HG02588 (cell line): Measurements from ENCODE around the gene PLCG1.
A peak's percentile ranks its signal among the peaks of the same experiment; 100 is the strongest.
"Not testable (repeated sequence)": the region's sequence is repeated elsewhere in the genome, so short reads cannot be mapped to it uniquely, and the experiment has no call there.

ENCODE experiments used
- ATAC-seq: cut with Tn5 transposase; IDR thresholded peaks from one replicate; pipeline ENCODE4 v1.9.1; 2021; ENCODE audit warnings: mild to moderate bottlenecking, moderate library complexity; ENCODE audit not compliant: unreplicated experiment

PLCG1 gene

DNA sequence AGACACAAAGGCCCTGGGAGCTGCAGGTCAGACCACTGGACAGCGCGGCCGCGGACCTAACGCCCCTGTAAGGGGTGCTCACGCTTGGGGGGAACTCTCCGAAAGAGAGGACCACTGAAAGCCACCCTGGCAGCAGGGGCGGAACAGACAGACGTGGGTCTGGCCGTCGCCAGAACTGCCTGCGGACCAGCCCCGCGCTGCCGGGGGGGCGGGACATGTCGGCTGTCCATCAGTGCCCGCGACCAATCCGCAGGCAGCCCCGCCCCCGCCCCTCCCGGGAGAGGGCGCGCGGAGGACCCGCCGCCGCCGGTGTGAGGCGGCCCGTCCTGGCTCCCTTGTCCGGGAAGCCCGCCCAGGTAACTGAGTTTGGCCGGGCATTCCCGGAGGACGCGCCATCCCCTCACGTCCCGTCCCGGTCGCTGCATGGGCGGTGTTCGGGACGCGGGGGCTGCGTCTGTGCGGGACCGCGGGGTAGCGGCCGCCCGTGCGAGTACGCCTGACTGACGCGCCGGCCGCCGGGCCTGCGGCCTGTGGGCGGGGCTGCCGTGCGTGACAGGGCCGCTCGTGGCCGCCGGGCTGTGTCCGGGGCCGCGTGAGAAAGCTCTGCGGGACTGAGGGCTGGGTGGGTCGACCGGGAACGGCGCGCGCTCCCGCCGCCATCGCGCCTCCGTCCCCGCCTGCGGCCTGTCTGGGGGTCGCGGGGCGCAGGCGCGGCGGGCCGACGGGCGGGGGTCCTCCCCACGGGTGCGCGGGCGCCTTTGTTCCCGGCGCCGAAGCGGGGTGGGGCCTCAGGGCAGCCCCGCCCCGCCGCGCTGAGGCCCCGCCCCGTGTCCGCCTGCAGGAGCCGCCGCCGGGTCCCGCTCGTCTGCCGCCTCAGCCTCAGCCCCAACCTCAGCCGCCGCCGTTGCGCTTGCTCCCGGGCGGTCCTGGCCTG is at the start of gene PLCG1:
PLCG1 (plus strand) TSS at position 864 of the 934 bp plus-strand sequence. CDS start 99 bp downstream, outside the sequence.
- peak; percentile 57 for ATAC-seq

- no peak for ATAC-seq
Measured at GRCh38 chr20:41087777-41088176, 49.6 kb upstream of the PLCG1 start.

GRCh38 chr20:41089555-41089954 is 47.8 kb upstream of the PLCG1 start:
- no peak for ATAC-seq

GRCh38 chr20:41091927-41092326 is 45.4 kb upstream of the PLCG1 start:
- no peak for ATAC-seq

DNA sequence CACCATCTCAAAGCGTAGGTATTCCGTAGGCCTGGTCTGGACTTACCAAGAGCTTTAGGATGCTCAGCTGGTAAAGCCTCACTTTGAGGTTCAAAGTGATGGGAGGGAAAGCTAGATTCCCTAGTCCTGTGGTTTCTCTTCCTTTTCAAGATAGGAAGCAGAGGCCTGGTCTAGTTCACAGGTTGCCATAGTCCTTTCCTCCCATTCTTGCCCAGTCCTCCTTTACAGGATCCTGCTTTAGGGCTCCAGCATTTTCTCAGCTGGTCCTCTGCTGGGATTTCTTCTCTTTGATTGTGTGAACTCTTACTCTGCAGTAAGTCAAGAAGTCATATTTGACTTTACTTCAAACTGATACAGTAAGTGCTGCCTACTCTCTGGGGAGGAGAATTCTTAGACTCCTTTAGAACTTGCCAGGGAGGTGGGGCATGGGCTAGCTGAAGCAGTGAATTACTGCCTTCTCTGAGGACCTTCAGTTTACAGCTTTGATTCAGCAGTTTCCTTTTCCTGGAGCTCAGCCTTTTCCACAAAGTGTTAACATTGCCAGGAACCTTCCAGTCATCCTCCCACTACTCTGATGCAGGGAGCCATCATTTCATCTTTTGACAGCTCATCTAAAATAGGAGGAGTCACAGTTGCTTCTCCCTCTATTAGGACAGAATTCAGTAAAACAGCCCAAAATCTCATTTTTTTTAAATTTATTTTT is 42.8 kb upstream of the PLCG1 start:
- no peak for ATAC-seq

DNA sequence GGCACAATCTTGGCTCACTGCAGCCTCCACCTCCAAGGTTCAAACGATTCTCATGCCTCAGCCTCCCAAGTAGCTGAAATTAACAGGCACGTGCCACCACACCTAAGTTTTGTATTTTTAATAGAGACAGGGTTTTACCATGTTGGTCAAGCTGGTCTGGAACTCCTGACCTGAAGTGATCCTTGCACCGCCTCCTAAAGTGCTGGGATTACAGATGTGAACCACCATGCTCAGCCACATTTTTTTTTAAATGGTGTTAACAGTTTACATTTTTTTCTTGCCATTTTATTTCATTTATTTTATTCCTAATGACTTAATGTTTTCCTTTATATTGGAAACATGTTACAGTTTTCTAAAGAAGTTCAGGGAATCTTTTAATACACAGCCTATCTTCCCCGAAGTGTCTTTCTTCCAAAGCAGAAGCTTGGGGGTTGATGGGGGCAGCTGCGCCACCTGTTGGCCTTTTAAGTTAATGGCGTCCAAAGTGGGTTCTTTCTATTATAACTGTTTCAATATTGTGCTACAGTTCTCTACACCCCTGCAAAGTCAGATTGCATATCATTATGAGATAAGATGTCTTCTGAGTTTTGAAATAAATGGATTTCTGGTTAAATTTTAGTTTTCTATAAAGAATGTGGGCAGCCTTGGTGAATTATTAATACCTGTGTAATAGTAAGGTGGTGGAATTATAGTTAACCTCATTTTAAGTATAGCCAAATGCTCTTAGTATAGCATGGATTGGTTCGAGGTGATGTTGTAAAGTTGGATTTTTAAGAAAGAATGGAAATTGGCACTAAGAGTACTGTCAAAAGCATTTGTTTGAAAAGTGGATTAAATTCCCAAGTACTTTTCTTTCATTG is 42.0 kb upstream of the PLCG1 start:
- ATAC-seq = no peak

DNA sequence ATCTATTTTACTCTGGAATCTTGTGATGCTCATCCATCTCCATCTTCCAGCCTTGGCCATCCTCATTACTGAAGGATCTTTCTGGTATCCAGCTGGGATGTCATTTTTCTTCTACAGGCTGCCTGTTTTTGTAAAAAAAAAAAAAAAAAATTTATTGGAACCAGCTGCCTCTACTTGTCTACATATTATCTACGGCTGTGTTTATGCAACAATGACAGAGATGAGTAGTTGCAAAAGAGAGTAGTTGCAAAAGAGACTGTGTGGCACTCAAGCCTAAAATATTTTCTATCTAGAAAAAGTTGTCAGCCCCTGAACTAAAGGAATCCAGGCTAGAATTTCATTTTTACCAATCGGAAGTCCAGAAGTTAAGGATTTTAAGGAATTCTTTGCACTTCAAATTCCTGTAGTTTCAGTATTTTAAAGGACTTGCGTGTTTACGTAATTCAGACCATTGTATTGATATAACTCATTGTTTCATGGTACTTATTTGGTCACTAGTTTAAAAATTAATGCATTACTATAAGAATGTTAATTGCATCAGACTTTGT is 38.6 kb upstream of the PLCG1 start:
- ATAC-seq = no peak

DNA sequence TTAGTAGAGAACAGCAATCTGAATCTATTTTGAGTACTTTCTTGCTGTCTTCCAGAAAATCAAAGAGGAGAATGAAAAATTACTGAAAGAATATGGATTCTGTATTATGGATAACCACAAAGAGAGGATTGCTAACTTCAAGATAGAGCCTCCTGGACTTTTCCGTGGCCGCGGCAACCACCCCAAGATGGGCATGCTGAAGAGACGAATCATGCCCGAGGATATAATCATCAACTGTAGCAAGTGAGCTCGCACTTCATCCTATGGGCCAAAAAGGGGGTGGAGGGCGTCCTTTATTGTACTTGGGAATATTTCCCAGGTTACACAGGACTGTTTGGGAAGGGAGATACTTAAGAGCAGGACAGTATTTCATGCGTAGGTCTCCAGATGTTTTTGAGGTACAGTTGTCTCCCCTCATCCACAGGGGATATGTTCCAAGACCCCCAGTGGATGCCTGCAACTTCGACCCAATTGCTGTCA is 37.3 kb upstream of the PLCG1 start:
- no peak for ATAC-seq

- no peak for ATAC-seq
Measured at GRCh38 chr20:41101660-41102059, 35.7 kb upstream of the PLCG1 start.

- no peak for ATAC-seq
Measured at GRCh38 chr20:41108531-41108930, 28.8 kb upstream of the PLCG1 start.

GRCh38 chr20:41110012-41110411 is 27.3 kb upstream of the PLCG1 start:
- ATAC-seq = no peak

GRCh38 chr20:41110930-41111577 is 26.3 kb upstream of the PLCG1 start:
- ATAC-seq = no peak

GRCh38 chr20:41111578-41111951 is 25.8 kb upstream of the PLCG1 start:
- ATAC-seq = no peak

- ATAC-seq = no peak
Measured at GRCh38 chr20:41116282-41116956, 20.9 kb upstream of the PLCG1 start.

DNA sequence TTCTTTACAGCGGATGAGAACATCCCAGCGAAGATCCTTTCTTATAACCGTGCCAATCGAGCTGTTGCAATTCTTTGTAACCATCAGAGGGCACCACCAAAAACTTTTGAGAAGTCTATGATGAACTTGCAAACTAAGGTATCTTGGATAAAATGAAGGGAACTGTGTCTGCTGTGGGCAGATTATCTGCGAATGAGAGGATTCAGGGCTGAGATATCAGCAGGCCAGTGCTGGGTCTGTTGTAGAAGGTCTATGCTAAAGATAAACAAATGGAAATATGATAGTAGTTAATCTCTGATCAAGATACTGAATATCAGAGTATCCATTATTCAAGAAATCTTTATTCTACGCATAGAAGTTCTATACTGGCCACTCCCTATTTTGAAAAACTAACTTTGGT is 19.2 kb upstream of the PLCG1 start:
- ATAC-seq = not testable (repeated sequence)

DNA sequence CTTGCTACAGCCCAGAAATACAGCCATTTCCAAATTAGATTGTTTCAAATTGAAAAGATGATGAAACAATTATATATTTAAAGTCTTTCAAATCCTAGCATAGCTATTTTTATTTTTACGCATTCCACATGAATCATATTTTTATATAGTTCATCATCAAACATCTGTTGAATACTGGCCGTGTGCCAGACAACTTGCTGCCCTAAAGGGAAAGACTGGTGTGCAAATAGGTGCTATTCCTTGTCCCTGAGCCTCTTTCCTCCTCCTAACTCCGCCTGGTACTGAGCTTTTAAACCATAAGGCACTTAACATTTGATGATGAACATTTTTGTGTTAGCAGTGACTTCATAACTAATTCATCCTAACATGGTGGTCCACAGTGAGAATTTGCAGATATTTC is 18.7 kb upstream of the PLCG1 start:
- ATAC-seq = no peak

DNA sequence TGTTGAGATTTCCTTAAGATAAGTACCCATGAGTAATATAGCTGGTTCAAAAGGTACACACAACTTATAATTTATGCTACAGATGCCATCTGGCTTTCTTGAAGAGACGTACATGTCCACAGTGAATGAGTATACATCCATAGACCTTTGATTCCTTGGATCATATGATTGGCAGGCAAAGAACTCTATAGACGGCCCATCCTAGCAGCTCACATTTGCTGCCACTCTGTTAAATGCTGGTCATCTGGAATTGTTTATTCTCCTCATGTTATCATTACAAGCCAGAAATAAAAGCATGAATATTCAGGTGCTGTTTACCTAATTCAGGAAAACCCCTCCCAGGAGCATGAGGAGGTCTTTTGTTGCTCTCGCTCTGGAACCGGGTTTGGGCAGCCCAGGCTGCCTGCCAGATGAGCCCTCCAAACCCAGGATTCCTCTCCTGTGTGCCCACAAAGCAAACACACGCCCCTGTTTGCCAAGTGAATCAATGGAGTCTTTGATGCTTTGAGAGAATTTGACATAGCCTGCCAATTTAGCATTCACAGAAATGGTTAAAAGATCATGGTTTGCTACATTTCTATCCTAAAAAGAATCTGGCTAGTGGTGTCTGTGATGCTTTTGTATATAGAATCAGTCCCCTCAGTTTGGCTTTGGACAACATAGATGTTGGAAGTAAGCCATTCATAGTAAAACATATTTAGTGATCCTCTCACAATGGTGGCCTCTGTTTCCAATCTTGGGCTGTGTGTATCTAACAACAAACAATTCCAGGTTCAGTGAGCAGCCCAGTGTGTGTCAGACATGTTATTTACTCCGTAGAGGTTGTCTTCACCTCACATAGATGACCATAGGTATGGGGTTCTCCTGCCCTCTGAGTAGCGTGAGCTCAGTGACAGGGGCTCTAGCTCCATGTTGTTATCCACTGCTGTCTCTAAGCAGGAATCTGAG is 17.5 kb upstream of the PLCG1 start:
- no peak for ATAC-seq

DNA sequence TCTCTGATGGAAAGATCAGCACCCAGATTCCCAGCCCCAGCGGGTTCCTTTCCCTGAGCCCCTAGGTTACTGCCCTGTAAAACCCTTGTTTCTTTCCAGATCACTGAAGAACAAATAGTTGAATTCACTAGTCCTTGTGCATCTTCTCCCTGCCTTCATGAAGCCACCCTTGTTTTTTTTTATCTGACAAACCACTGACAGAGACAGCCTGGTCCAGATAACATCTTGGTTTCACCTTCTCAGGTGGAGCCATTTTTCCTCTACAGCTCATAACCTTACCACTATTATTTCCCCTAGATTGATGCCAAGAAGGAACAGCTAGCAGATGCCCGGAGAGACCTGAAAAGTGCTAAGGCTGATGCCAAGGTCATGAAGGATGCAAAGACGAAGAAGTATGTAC is 15.9 kb upstream of the PLCG1 start:
- ATAC-seq = no peak

- no peak for ATAC-seq
Measured at GRCh38 chr20:41123631-41124030, 13.7 kb upstream of the PLCG1 start.
